GM18861 (cell line): ENCODE results near the gene PPP4C.
"Not testable (repeated sequence)": the region's sequence is repeated elsewhere in the genome, so short reads cannot be mapped to it uniquely, and the experiment has no call there.

Source experiments
- ATAC-seq: cut with Tn5 transposase; IDR thresholded peaks from one replicate; pipeline ENCODE4 v1.9.1; 2021; ENCODE audit not compliant: unreplicated experiment

PPP4C gene

DNA sequence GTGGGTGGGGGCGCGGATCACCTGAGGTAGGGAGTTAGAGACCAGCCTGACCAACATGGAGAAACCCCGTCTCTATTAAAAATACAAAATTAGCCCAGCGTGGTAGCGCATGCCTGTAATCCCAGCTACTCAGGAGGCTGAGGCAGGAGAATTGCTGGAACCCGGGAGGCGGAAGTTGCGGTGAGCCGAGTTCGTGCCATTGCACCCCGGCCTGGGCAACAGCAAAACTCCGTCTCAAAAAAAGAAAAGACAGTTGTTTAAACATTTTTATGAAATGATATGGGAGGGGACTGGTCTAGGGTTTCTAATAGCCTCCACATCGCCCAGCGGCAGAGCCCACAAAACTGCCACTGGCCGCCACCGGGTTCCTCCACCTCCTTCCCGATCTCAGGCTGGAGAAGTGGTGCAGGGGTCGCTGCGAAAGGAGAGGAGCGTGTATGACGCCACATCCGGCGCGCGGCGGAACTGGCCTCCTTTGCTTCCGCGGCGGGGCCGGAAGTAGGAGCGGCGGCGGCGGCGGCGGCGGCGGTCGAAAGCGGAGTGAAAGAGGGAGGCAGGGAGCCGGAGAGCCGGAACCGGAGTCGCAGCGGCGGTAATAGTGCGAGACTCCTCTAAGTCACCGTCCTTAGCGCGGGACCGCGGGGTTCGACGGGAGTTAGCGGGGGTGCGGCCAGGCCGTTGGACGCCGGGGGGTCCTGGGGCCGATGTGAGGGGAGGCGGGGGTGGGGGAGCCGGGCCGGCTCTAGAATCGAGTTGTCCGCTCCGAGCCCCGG lies at the start of gene PPP4C:
PPP4C (plus strand) TSS at position 492 of the 773 bp plus-strand sequence. CDS start 384 bp downstream, outside the sequence.
- ATAC-seq: no peak

DNA sequence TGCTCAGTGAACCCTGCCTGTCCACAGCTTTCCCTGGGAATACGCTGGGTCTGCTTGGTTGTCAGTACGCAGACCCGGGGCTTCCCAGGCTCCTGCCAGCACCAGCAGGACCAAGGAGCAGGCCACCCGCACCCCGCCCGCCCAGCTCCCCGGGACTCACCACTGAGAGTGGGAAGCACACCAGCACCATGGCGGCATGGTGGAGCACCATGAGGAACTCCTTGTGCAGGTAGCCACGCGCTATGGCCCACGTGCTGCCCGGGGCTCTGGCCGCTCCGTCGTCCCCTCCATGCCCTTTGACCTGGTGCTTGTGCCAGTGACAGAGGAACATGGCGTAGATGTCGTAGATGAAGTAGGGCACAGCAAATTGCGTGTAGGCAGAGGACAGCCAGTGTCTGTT lies 49.3 kb upstream of the PPP4C start:
- no peak for ATAC-seq

- ATAC-seq: no peak
Observed at GRCh38 chr16:30027588-30028437, 48.0 kb upstream of the PPP4C start.

- ATAC-seq: no peak
Observed at GRCh38 chr16:30028438-30029076, 47.2 kb upstream of the PPP4C start.

- no peak for ATAC-seq
Observed at GRCh38 chr16:30030011-30030685, 45.6 kb upstream of the PPP4C start.

GRCh38 chr16:30030841-30031413 lies 44.9 kb upstream of the PPP4C start, which contains the start of gene TLCD3B:
TSS of gene TLCD3B (minus strand) at chr16:30031271. CDS start at chr16:30030527, 744 bp downstream.
- ATAC-seq: no peak

- ATAC-seq: no peak
Observed at GRCh38 chr16:30031477-30031918, 44.3 kb upstream of the PPP4C start.

GRCh38 chr16:30032083-30032819 lies 43.5 kb upstream of the PPP4C start:
- no peak for ATAC-seq

DNA sequence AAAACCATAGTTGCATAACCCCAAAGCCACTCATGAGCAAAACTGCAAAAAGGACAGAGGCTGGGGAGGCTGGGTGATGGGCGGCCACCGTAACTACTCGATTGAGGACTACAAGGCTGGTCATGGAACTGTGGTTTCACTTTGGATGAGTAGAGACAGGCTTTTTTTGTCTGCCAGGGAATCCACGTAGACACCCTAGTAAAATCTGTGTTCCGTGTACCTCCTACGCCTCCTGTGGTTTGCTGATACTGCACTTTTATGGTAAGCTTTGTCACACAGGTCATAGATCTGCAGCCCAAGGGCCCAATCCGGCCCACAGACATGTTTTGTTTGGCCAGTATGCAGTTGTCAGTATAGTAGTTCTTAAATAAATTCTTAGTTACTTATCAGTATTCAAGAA lies 42.5 kb upstream of the PPP4C start:
- no peak for ATAC-seq

DNA sequence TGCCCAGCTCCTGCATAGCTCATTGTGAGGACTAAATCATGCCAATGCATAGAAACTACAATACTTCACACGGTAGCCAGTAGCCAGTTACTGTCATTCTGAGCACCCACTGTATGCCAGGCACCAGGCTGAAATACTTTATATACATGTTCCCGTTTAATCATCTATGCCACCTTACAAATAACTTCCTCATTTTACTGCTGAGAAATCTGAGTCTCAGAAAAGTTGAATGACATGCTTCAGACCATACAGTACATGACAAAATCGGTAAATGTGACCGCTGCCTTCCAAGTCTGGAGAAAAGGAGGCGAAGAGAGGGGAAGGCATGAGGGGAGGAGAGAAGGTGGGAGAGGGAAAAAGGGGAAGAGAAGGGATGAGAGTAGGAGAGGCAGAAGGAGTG lies 35.6 kb upstream of the PPP4C start:
- ATAC-seq: no peak

- not testable (repeated sequence) for ATAC-seq
Observed at GRCh38 chr16:30040690-30041089, 35.1 kb upstream of the PPP4C start.

DNA sequence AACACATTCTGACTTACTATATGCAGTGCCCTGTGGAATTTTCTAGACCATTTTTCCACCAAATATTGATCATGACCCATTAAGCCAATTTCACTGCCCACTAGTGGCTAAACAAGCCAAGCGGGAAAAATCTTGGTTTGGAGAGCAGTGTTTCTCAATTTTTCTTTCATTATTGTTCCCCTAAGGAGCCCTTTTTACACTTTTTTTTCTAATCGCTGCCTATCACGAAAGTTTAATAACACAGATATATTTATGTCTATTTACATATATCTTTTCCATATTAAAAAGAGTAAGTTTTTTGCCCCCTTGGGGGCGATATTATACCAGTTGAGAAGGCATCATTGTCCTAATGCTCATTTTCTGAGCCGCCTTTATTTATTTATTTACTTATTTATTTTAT lies 34.0 kb upstream of the PPP4C start:
- no peak for ATAC-seq

DNA sequence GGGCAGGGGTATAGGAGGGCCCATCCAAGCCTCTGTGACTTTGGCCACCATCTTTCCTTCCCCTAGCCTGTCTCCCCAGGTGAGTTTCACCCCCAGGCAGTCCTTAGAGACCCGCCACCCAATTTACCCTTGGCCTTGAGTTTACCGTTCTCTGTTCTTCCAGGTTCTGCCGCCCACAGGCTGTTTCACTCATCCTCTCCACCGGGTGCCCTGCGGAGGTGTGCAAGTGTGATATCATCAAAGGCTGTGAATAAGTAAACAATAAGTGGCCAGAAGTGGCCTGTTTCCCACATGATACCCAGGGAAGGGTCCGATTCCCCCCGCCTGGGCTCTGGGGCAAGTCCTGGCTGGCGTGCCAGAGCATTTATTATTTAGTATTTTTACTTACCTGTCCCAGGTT lies 29.6 kb upstream of the PPP4C start:
- no peak for ATAC-seq

GRCh38 chr16:30046588-30046987 lies 29.2 kb upstream of the PPP4C start:
- no peak for ATAC-seq

DNA sequence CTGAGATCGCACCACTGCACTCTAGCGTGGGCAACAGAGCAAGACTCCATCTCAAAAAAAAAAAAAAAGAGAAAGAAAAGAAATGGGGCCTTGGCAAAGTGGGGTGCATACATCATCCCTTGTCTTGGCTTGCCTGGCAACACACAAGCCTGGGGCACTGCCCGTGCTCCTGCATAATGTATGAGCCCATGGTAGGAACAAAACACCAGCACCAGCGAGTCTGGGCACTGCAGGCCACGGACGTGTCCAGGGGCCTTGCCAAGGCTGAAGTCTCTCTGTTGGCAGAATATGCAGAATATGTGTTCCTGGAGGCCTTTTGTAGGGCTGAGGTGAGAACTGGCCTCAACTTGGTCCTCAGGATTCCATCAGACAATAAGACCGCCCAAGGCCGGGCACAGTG lies 25.9 kb upstream of the PPP4C start:
- no peak for ATAC-seq

DNA sequence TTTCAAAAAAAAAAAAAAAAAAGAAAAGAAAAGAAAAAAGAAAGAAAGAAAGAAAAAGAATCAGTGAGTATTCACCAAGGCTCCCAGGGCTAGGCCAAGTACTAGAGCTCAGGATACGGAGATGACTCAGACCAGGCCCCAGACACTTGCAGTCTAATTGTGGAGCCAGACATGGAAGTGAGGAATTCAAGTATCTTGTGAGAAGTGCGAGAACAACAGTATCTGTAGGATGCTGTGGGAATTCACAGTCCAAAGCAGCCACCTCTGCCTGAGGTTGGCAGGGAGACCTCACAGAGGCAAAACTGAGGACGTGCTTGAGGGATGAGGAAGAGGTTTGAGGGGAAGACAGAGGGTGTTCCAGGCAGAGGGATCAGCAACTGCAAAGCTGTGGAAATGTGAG lies 24.3 kb upstream of the PPP4C start:
- ATAC-seq: no peak

DNA sequence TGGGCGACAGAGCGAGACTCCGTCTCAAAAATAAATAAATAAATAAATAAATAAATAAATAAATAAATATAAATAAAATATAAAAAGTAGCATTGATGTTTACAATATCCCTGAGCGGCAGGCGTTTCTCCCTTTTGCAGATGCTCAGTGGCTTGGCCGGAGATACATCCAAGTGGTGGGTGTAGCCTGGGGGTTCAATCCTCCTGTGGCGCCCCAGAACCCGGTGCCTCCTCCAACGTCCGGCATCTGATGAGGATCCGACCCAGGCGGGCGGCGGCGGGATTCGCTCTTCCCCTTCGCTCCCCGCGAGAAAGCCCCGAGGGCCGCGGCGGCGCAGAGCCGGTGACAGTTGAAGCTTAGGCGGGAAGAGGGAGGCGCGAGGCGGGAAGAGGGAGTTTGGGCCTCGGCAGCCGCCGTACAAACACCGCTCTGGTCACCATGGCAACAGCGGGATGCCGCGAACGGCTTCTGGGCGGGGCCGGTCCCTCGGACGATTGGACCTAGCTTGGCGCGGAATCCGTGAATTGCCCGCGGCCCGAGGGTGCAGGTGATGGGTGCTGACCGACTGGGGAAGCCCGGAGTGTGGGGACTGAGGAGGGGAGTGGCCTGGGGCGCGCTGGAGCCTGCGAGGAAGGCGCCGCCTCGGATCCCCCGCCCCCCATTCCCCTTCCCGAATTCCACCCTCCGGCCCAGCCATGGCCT lies 23.0 kb upstream of the PPP4C start:
- ATAC-seq: peak; percentile 59

GRCh38 chr16:30053376-30054015 lies 22.3 kb upstream of the PPP4C start:
- no peak for ATAC-seq

GRCh38 chr16:30054451-30054850 lies 21.3 kb upstream of the PPP4C start:
- no peak for ATAC-seq
